ENCODE measurements around the gene LDB3. TPM values are rescaled to one million over a fixed set of nuclear protein-coding genes. Genes with fewer than 3 reads are reported as not detected.
"Not testable (repeated sequence)": the region's sequence is repeated elsewhere in the genome, so short reads cannot be mapped to it uniquely, and the experiment has no call there.

The LDB3 gene
- polyA plus RNA-seq, 2 of the 4 experiments (the other 2 are of a cell fraction), result 0.13 TPM

GRCh38 chr10:86733260-86733671 lies 65.0 kb downstream of the LDB3 start:
- H3K4me1 ChIP-seq, result 0 out of 3 replicates have a peak, but pooled peaks cover 4% of the 10 kb centered on the region
- WGBS (ENCODE audit: missing lambda C conversion rate), result 90% methylated on average over 8 of the region's 8 CpGs
- no peak overlapping the region for H3K4me3 ChIP-seq
- no peak for DNase-seq (ENCODE audit: low read depth in 1 of 2, low spot score in 1 of 2)
- POLR2A ChIA-PET, result interaction anchor here (1.3 kb wide), 1 partner anchor 23 kb away, joined by 5 read pairs; the partner anchor contains the start of gene BMPR1A
- H3K4me2 ChIP-seq, result no peak overlapping the region
- CTCF ChIA-PET, result interaction anchor here (1.4 to 1.6 kb wide), 2 partner anchors 14 to 18 kb away, joined by 3 to 5 read pairs; no protein-coding TSS in a partner anchor
- H3K9me3 ChIP-seq, result no peaks in the 10 kb centered on the region
- no peak for FAIRE-seq
- TF ChIP-seq RAD21 (conservative IDR thresholded peaks at IDR 0.05 in 1 of 2, IDR thresholded peaks at IDR 0.05 in 1 of 2) (no peak), NPAS2 (CRISPR knock-in tag; IDR thresholded peaks at IDR 0.05; ENCODE audit: borderline replicate concordance) (no peak), ATOH8 (CRISPR knock-in tag; IDR thresholded peaks at IDR 0.05; ENCODE audit: low read depth) (no peak), BHLHE40 (IDR thresholded peaks at IDR 0.05; ENCODE audit: low read depth, low read length) (no peak), MAZ (IDR thresholded peaks at IDR 0.05; ENCODE audit: borderline replicate concordance, low read depth, low read length) (no peak), CEBPB (IDR thresholded peaks at IDR 0.05) (no peak), RARB (CRISPR knock-in tag; IDR thresholded peaks at IDR 0.05) (no peak), HES2 (IDR thresholded peaks at IDR 0.05) (no peak)
- TF ChIP-seq, protein P1, sequence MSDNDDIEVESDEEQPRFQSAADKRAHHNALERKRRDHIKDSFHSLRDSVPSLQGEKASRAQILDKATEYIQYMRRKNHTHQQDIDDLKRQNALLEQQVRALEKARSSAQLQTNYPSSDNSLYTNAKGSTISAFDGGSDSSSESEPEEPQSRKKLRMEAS (IDR thresholded peaks at IDR 0.05), result no peak
- TF ChIP-seq, protein P2, sequence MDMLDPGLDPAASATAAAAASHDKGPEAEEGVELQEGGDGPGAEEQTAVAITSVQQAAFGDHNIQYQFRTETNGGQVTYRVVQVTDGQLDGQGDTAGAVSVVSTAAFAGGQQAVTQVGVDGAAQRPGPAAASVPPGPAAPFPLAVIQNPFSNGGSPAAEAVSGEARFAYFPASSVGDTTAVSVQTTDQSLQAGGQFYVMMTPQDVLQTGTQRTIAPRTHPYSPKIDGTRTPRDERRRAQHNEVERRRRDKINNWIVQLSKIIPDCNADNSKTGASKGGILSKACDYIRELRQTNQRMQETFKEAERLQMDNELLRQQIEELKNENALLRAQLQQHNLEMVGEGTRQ (IDR thresholded peaks at IDR 0.05), result no peak
- no peak for ATAC-seq
- no peak overlapping the region for H3K27ac ChIP-seq

DNA sequence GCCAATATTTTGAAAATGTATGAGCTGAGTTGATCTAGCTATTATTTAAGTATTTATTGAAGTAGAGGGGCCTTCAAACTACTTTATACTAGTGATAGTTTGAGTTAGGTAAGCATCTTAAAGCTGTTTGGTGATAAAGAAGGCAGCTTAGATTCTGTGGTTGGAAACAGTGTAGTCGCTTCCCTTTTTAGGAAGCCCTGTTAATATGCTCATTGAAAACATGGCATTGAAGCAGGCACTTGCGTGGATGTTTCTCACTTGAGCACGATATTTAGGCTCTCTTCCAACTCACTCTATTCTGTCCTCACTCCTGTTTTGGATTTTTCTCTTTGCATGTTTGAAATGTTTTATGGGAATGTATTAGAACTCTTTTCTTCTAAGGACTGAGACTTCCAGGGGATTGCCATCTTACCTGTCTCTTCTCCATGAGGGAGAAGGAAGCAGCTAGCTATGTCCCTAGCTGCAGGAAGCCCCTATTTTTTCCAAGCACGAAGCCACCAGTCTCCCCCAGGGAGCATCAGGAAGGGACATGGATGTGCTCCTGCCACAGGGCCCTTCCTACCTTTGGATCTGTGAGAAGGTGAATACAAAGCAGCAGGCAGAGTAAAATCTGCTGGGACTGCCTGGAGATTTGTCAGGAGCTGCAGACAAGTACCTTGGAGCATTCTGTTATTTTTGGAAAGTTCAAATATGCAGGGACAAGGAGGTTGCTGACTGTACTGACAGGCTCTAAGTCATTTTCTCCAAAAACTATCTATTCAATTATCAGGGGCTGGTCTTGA lies 66.1 kb downstream of the LDB3 start:
- ATAC-seq (no peak), DNase-seq (ENCODE audit: low read depth in 1 of 2, low spot score in 1 of 2) (no peak), FAIRE-seq (no peak)
- Histone ChIP-seq H3K9me3 (no peaks in the 10 kb centered on the region), H3K4me1 (0 out of 3 replicates have a peak, but pooled peaks cover 3% of the 10 kb centered on the region), H3K27ac (no peak overlapping the region), H3K4me3 (no peak overlapping the region), H3K4me2 (no peak overlapping the region)
- TF ChIP-seq MYC (IDR thresholded peaks at IDR 0.05; ENCODE audit: borderline replicate concordance, low read length) (no peak), CBX8 (IDR thresholded peaks at IDR 0.05) (no peak), HMGXB4 (CRISPR knock-in tag; IDR thresholded peaks at IDR 0.05; ENCODE audit: borderline replicate concordance) (no peak), POLR2AphosphoS2 (conservative IDR thresholded peaks at IDR 0.05; ENCODE audit: low read length) (no peak), FOSB (CRISPR knock-in tag; IDR thresholded peaks at IDR 0.05) (no peak), EHF (CRISPR knock-in tag; IDR thresholded peaks at IDR 0.05) (no peak), FOXS1 (CRISPR knock-in tag; IDR thresholded peaks at IDR 0.05) (no peak), SMC3 (IDR thresholded peaks at IDR 0.05) (no peak)
- 66% methylated on average over 4 of the region's 4 CpGs for WGBS (ENCODE audit: missing lambda C conversion rate)
- POLR2A ChIA-PET, result interaction anchor here (0.8 kb wide), 1 partner anchor 21 kb away, joined by 3 read pairs; no protein-coding TSS in a partner anchor
- CTCF ChIA-PET, result interaction anchor here (0.6 to 1.6 kb wide), 2 partner anchors 19 to 205 kb away, joined by 4 to 5 read pairs; no protein-coding TSS in a partner anchor

- not testable (repeated sequence) for ATAC-seq
- CTCF ChIA-PET, result interaction anchor here (1.5 kb wide), 1 partner anchor 39 kb away, joined by 3 read pairs; no protein-coding TSS in a partner anchor
Observed at GRCh38 chr10:86735278-86735677, 67.0 kb downstream of the LDB3 start.

More at GRCh38 chr10:86735278-86735677, 67.0 kb downstream of the LDB3 start:
- H3K4me1 ChIP-seq; DNase-seq (ENCODE audit: low read depth in 1 of 2, low spot score in 1 of 2); FAIRE-seq; H3K9me3 ChIP-seq; H3K4me2 ChIP-seq; H3K4me3 ChIP-seq; POLR2A ChIA-PET; H3K27ac ChIP-seq: not testable (repeated sequence)
- WGBS (ENCODE audit: missing lambda C conversion rate), result 79% methylated on average over 4 of the region's 4 CpGs

Measured in A549 (cell line).